WTC11 (cell line): ENCODE data around the gene C19orf73. TPM values are rescaled to one million over a fixed set of nuclear protein-coding genes. Genes with fewer than 3 reads are reported as not detected.
A peak's percentile ranks its signal among the peaks of the same experiment; 100 is the strongest.

Source experiments
- ATAC-seq: fragments of 200-7000 bp; cut with Tn5 transposase; 2 replicates; pipeline ENCODE4 v1.10.0; 2021; ENCODE audit warnings: mild to moderate bottlenecking, moderate library complexity
- CTCF ChIA-PET: fragments of 300-600 bp; sonication (Branson Sonifier 250); formaldehyde crosslinking; loops from one replicate; lab custom pipeline; 2021; ENCODE audit warnings: antibody characterized with exemption; lab: Charles Lee
- POLR2A ChIA-PET: fragments of 350-600 bp; sonication (Branson Sonifier 250); formaldehyde crosslinking; loops from one replicate; lab custom pipeline; 2021; ENCODE audit warnings: antibody characterized with exemption; lab: Charles Lee
- DNase-seq: peaks from one replicate; pipeline ENCODE4 v3.0.0; 2021; ENCODE audit warnings: low spot score
- H3K27ac Mint-ChIP-seq: 2 replicates; pipeline ENCODE4 v1.8.0; 2021; ENCODE audit warnings: mixed read lengths
- H3K27me3 Mint-ChIP-seq: 2 replicates; pipeline ENCODE4 v1.8.0; 2021; ENCODE audit warnings: low read depth, mild to moderate bottlenecking, moderate library complexity, mixed read lengths
- H3K36me3 Mint-ChIP-seq: 2 replicates; pipeline ENCODE4 v1.8.0; 2021; ENCODE audit warnings: mixed read lengths
- H3K4me1 Mint-ChIP-seq: 2 replicates; pipeline ENCODE4 v1.8.0; 2022; ENCODE audit warnings: mixed read lengths
- H3K4me3 Mint-ChIP-seq: 2 replicates; pipeline ENCODE4 v1.8.0; 2021; ENCODE audit warnings: mild to moderate bottlenecking, moderate library complexity, mixed read lengths
- H3K9me3 Mint-ChIP-seq: 2 replicates; pipeline ENCODE4 v1.8.0; 2021; ENCODE audit warnings: mixed read lengths
- CDX4 ChIP-seq: fragments of 250-450 bp; sonication (Bioruptor Pico); IDR thresholded peaks from 2 replicates; pipeline ENCODE4 v1.9.0; 2021; ENCODE audit warnings: moderate library complexity, mild to moderate bottlenecking, inconsistent platforms, borderline replicate concordance
- CREB1 ChIP-seq: sonication (generic); formaldehyde crosslinking; IDR thresholded peaks from 2 replicates; pipeline ENCODE4 v1.8.0; 2023; ENCODE audit warnings: mild to moderate bottlenecking, missing genetic modification reagents
- FOXK1 ChIP-seq: sonication (generic); formaldehyde crosslinking; IDR thresholded peaks from 2 replicates; pipeline ENCODE4 v1.8.0; 2022; ENCODE audit warnings: mild to moderate bottlenecking, moderate library complexity, missing genetic modification reagents
- FOXP1 ChIP-seq: sonication (generic); formaldehyde crosslinking; IDR thresholded peaks from 2 replicates; pipeline ENCODE4 v1.8.0; 2022; ENCODE audit warnings: missing genetic modification reagents, mild to moderate bottlenecking, moderate library complexity, borderline replicate concordance
- KAT7 ChIP-seq: sonication (generic); formaldehyde crosslinking; IDR thresholded peaks from 2 replicates; pipeline ENCODE4 v1.8.1; 2023; ENCODE audit warnings: missing genetic modification reagents, mild to moderate bottlenecking, borderline replicate concordance
- PRDM15 ChIP-seq: sonication (generic); formaldehyde crosslinking; IDR thresholded peaks from 2 replicates; pipeline ENCODE4 v1.8.0; 2022; ENCODE audit warnings: missing genetic modification reagents
- RORB ChIP-seq: fragments of 250-450 bp; sonication (Bioruptor Pico); IDR thresholded peaks from 2 replicates; pipeline ENCODE4 v1.9.0; 2021; ENCODE audit warnings: mild to moderate bottlenecking
- SP1 ChIP-seq: sonication (generic); formaldehyde crosslinking; conservative IDR thresholded peaks from 2 replicates; pipeline ENCODE4 v1.8.1; 2022; ENCODE audit warnings: missing genetic modification reagents
- USF1 ChIP-seq: sonication (generic); formaldehyde crosslinking; IDR thresholded peaks from 2 replicates; pipeline ENCODE4 v1.8.0; 2022; ENCODE audit warnings: mild to moderate bottlenecking, missing genetic modification reagents
- ZMAT4 ChIP-seq: fragments of 250-450 bp; sonication (Bioruptor Pico); IDR thresholded peaks from 2 replicates; pipeline ENCODE4 v1.9.0; 2021; ENCODE audit warnings: mild to moderate bottlenecking
- ZNF219 ChIP-seq: sonication (generic); formaldehyde crosslinking; IDR thresholded peaks from 2 replicates; pipeline ENCODE4 v1.8.0; 2023; ENCODE audit warnings: missing genetic modification reagents, mild to moderate bottlenecking, borderline replicate concordance
- ZNF232 ChIP-seq: sonication (generic); formaldehyde crosslinking; IDR thresholded peaks from 2 replicates; pipeline ENCODE4 v1.8.0; 2022; ENCODE audit warnings: mild to moderate bottlenecking, missing genetic modification reagents
- ZNF396 ChIP-seq: fragments of 250-450 bp; sonication (Bioruptor Pico); IDR thresholded peaks from 2 replicates; pipeline ENCODE4 v1.8.0; 2021; ENCODE audit warnings: mild to moderate bottlenecking, moderate library complexity, borderline replicate concordance
- total RNA-seq: library from RNA; stranded (reverse); gene quantifications from 3 replicates; pipeline ENCODE4 v1.2.3, GENCODE V29; 2021
- TF ChIP-seq, protein P1 (sequence below): sonication (generic); formaldehyde crosslinking; IDR thresholded peaks from 2 replicates; pipeline ENCODE4 v1.8.0; 2022; ENCODE audit warnings: mild to moderate bottlenecking, missing genetic modification reagents
- TF ChIP-seq, protein P2 (sequence below): fragments of 250-450 bp; sonication (Bioruptor Pico); IDR thresholded peaks from 2 replicates; pipeline ENCODE4 v1.9.0; 2021; ENCODE audit warnings: mild to moderate bottlenecking
- TF ChIP-seq, protein P3 (sequence below): sonication (generic); formaldehyde crosslinking; IDR thresholded peaks from 2 replicates; pipeline ENCODE4 v1.8.1; 2023; ENCODE audit warnings: mild to moderate bottlenecking, missing genetic modification reagents

Gene C19orf73
- total RNA-seq, 1 experiment from 2014 or later, result 3.2 TPM

GRCh38 chr19:49150106-49150943 lies 31.4 kb upstream of the C19orf73 start (continued):
- TF ChIP-seq ZNF396 (CRISPR knock-in tag), result no peak
- TF ChIP-seq ZNF232 (CRISPR knock-in tag), result peak; percentile 49
- no peak for TF ChIP-seq PRDM15 (CRISPR knock-in tag)
- 0 out of 2 replicates have a peak, but pooled peaks have one; percentile 2 for TF ChIP-seq SP1
- no peak for TF ChIP-seq ZNF219 (CRISPR knock-in tag)
- TF ChIP-seq, protein P1, sequence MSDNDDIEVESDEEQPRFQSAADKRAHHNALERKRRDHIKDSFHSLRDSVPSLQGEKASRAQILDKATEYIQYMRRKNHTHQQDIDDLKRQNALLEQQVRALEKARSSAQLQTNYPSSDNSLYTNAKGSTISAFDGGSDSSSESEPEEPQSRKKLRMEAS (CRISPR knock-in tag), result peak; percentile 46; the same call in 1 of the 2 replicates
- TF ChIP-seq, protein P2, sequence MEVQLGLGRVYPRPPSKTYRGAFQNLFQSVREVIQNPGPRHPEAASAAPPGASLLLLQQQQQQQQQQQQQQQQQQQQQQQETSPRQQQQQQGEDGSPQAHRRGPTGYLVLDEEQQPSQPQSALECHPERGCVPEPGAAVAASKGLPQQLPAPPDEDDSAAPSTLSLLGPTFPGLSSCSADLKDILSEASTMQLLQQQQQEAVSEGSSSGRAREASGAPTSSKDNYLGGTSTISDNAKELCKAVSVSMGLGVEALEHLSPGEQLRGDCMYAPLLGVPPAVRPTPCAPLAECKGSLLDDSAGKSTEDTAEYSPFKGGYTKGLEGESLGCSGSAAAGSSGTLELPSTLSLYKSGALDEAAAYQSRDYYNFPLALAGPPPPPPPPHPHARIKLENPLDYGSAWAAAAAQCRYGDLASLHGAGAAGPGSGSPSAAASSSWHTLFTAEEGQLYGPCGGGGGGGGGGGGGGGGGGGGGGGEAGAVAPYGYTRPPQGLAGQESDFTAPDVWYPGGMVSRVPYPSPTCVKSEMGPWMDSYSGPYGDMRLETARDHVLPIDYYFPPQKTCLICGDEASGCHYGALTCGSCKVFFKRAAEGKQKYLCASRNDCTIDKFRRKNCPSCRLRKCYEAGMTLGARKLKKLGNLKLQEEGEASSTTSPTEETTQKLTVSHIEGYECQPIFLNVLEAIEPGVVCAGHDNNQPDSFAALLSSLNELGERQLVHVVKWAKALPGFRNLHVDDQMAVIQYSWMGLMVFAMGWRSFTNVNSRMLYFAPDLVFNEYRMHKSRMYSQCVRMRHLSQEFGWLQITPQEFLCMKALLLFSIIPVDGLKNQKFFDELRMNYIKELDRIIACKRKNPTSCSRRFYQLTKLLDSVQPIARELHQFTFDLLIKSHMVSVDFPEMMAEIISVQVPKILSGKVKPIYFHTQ, result no peak
- TF ChIP-seq USF1 (CRISPR knock-in tag), result peak; percentile 28; the same call in 1 of the 2 replicates
- TF ChIP-seq FOXP1 (CRISPR knock-in tag), result 0 out of 2 replicates have a peak, but pooled peaks have one; percentile 36
- TF ChIP-seq, all 79 proteins: peak for 12

- DNase-seq (peak; percentile 82), ATAC-seq (peak; percentile 0)
- Mint-ChIP-seq H3K4me3 (peak overlapping the region; percentile 92), H3K9me3 (peaks cover 11% of the 10 kb centered on the region), H3K27ac (peak overlapping the region; percentile 91), H3K27me3 (peaks cover 48% of the 10 kb centered on the region), H3K4me1 (peaks cover 33% of the 10 kb centered on the region), H3K36me3 (peaks cover 7% of the 10 kb centered on the region)
- ChIA-PET CTCF (interaction anchor here (0.7 to 7.9 kb wide), 16 partner anchors 10 to 156 kb away, joined by 3 to 98 read pairs (median 8); partner anchors contain the start of genes GYS1, LIN7B and RUVBL2), POLR2A (interaction anchor here (0.5 to 2.5 kb wide), 13 partner anchors 8 to 398 kb away, joined by 3 to 8 read pairs (median 4); partner anchors contain the start of genes GYS1, LIN7B, NTF4 and RPS11)
- no peak for TF ChIP-seq RORB (CRISPR knock-in tag)
- TF ChIP-seq, protein P3, sequence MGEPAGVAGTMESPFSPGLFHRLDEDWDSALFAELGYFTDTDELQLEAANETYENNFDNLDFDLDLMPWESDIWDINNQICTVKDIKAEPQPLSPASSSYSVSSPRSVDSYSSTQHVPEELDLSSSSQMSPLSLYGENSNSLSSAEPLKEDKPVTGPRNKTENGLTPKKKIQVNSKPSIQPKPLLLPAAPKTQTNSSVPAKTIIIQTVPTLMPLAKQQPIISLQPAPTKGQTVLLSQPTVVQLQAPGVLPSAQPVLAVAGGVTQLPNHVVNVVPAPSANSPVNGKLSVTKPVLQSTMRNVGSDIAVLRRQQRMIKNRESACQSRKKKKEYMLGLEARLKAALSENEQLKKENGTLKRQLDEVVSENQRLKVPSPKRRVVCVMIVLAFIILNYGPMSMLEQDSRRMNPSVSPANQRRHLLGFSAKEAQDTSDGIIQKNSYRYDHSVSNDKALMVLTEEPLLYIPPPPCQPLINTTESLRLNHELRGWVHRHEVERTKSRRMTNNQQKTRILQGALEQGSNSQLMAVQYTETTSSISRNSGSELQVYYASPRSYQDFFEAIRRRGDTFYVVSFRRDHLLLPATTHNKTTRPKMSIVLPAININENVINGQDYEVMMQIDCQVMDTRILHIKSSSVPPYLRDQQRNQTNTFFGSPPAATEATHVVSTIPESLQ (CRISPR knock-in tag), result no peak
- TF ChIP-seq, protein P2, result no peak
- no peak for TF ChIP-seq CREB1 (CRISPR knock-in tag)
- no peak for TF ChIP-seq ZMAT4 (CRISPR knock-in tag)
- no peak for TF ChIP-seq FOXK1 (CRISPR knock-in tag)
- TF ChIP-seq CDX4 (CRISPR knock-in tag), result no peak
- TF ChIP-seq KAT7 (CRISPR knock-in tag), result no peak
Measured at GRCh38 chr19:49149652-49150105, 30.7 kb upstream of the C19orf73 start.
